GM21619 (cell line): ENCODE measurements around the gene DAPP1.

Experiments
- ATAC-seq: cut with Tn5 transposase; IDR thresholded peaks from one replicate; pipeline ENCODE4 v1.9.1; 2021; ENCODE audit not compliant: unreplicated experiment

The DAPP1 gene

DNA sequence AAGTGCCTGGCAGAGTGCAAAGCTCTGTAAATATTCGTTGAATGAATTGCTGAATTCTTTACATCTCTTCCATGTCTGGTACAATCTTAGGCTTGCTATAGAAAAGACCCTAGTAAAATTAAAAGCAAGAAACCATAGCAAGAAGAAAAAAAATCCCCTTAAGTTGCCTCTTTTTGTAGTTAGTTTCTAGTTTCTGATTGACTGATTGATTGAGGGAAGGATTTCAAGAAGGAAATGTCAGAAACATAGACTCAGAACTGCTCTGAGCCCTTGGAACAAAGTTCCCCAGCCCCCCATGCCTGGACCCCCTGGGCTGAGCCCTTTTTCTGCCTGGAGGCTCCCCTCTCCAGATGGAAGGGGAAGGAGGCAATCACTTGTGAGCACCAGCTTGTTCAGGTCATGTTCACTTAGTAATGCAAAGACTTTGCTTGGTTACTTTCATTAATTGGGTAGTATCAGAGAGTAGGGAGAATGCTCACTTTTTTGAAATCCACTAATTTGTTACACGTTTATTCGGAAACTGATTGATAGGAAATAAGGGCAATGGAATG, 35.6 kb downstream of the DAPP1 start:
- ATAC-seq, result no peak

DNA sequence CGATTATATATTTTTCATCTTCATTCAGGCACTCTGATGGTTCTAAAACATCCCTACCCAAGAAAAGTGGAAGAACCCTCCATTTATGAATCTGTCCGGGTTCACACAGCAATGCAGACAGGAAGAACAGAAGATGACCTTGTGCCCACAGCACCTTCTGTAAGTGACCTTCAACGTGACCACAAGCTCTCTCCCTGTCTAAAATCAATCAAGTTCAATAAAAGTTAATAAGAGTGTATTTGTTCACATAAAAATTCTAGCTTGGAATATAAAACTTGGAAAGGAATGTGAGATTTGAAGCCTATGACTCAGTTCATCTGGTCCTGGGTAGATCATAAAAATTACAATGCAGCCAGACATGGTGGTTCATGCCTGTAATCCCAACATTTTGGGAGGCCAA, 36.6 kb downstream of the DAPP1 start:
- ATAC-seq, result no peak

DNA sequence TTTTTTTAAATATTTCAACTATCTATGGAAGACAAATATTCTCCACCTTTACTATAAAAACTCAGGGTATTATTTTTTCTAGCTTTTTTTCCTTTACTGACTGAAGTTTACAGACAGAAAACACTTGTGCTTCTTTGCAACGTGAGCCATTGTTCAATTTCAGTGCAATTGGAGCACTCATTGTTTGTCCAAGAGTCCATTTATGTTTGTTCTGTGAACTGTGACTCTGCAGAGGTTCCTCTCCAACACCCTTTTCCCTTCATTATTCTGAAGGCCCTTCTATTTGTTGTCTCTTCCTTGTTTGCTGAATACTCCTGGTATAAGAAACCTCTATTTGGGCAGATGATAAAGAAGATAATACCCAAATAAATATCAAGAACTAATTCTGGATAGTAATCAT, 37.4 kb downstream of the DAPP1 start:
- no peak for ATAC-seq

DNA sequence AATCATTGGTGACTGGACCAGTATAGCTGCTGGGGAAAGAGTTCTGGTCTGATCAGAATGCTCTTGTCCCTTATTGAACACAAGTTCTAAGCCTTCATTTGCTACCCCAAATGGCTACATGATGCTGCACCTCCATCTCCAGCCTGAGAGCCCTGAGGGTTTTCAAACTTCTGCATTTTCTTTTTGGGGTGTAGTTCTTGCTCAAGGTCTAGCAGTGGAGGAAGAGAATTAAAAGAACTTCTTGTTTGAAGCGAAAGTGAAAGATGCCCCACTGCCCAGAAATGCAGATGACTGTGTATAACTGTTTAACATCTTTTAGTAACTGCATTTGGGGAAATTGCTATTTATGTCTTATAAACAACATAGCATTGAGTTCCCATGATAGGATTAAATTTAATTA, 39.1 kb downstream of the DAPP1 start:
- peak; percentile 33 for ATAC-seq

DNA sequence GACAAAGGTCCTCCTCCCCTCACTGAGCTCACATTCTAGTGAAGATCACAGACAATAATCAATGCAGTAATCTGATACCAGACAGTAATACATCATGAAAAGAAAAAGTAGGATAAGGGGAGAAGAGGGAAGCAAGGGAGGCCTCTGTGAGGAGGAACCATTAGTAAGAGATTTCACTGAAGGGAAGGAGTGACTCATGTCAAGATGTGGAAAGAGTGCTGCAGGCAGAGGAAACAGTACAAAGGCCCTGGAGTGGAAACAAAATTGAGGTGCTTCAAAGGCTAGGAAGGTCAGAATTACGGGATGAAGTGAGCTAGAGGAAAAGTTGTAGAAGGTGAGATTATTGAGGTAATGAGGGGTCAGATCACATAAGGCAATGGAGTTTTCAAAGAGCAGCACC, 39.5 kb downstream of the DAPP1 start:
- no peak for ATAC-seq

DNA sequence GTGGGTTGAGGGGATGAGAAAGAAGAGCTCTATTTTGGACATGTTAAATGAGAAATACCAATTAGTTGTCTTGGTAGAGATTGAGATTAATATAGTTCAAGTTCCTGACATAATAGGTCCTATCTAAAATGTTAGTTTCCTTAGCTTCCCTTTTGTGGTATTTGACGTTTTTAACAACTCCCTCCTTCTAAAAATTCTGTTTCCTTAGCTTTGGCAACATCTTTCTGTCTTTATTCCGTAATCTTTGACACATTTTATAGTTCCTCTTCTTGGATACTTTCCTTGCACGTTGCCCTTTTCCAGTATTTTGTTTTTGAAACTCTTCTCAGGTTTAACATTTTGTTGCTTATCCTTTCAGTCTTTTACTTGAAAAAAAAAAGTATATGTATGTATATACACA, 40.7 kb downstream of the DAPP1 start:
- no peak for ATAC-seq

DNA sequence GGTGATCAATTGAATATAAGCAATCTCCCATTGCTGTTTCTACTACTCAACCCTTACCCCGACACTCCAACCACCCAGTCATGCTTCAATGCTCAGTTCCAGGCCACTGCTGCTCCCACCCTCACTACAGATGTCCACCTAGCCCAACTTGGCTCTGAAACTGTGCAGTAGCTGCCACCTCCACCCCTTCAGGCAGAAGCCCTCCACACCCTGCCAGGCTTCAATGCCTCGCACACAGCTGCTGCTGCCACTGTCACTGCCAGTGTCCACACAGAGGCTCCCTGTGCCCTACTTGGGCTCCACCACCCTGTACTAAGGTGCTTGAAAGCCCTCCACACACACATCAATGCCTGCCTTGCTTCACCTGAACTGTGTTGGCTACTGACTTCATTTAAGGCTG, 43.0 kb downstream of the DAPP1 start:
- ATAC-seq, result no peak

DNA sequence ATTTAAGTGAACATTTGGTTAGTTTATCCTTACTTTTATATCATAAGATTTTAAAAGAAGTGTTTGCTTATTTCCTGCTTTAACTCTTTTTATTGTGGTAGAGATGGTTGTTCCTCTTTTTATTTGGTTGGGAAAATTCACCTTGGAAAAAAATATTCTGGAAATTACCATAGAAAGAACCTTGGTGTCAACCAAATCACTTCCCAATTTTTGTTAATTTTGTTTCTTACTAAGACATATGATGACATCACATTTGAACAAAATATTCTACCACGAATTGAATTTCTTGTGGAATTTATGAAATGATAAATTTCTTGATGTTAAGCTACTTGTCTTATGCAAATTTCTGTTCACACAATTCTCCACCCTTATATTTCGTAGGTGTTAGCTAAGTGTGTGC, 43.9 kb downstream of the DAPP1 start:
- ATAC-seq, result no peak

DNA sequence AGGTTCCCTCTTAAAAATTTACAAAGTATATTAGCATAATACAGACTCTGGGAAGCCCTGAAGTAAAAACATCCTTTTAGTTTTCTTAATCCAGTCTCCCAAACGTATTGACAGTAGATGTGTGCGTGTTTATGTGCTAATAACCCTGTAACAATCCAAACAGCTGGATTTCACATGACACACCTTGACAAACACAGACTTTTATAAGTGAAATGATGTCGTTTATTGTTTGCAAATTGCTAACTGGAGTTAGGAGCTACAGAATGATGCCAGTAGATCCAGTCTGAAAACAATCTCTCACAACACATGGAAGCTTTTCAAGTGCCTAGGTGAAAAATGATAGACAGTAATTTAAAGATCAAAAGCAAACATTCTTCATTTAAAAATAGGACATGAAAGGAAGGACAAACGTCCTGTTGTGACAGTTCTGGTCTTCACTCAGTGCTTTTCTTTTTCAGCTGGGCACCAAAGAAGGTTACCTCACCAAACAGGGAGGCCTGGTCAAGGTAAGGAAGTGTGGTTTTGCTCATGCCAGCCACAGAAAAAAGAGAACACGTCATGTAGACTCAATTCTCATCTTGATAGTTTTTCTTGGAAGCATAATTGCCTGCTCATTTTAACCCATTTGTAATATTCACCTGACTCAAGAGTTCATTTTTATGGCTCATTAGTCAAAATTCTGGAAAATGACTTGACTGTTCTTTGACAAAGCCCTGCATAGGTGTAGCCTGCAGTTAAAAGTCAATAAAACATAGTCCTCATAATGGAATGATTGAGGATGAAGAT, 44.7 kb downstream of the DAPP1 start:
- ATAC-seq, result peak; percentile 58

DNA sequence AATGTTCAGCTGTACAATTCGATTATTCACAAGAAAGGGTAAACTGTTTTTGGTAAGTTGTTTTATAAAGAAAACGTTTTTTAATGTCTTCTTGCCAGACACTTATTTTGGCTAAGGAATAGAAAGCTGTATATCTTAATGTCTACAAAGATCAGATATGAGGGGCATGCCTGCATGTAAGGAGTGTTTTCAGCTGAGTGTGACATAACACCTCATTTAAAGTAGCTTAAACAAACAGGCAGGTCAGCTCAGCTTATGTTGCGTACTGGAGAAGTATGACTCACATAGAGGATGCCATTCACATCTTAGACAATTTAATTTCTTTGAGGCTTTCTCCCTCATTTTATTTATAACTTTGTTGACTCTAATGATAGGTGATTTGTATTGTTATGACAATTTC, 47.2 kb downstream of the DAPP1 start:
- ATAC-seq, result no peak

DNA sequence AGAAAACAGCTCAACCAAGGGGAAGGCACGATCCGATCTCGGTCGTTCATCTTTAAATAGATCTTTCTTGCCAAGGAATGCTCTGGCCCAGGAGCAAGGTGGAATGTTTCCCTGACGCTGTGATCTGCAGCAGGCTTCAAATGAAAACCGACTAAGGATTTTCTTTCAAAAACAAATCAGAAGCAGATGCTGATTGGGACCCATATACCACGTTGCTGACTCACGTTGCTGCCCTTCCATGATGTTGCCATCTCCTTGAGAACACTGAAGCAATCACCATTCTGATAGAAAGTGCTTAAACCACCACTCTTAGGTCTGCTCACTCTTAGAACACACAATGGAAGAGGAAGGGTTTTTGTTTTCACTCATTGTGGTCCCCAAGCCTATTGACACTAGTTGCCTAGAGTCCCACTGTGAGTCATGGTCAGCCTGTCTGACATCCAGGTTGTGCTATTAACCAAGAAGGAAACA, 51.5 kb downstream of the DAPP1 start:
- ATAC-seq, result peak; percentile 74

DNA sequence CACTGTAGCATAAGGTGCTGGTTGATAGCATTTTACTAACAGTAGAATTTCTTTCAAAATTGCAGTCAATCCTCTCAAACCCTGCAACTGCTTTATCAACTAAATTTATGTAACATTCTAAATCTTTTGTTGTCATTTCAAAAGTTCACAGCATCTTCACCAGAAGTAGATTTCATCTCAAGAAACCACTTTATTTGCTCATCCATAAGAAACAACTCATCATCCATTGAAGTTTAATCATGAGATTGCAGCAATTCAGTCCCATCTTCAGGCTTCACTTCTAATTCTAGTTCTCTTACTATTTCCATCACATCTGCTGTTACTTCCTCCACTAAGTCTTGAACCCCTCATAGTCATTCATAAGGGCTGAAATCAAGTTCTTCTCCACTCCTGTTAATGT, 55.9 kb downstream of the DAPP1 start:
- ATAC-seq, result no peak

DNA sequence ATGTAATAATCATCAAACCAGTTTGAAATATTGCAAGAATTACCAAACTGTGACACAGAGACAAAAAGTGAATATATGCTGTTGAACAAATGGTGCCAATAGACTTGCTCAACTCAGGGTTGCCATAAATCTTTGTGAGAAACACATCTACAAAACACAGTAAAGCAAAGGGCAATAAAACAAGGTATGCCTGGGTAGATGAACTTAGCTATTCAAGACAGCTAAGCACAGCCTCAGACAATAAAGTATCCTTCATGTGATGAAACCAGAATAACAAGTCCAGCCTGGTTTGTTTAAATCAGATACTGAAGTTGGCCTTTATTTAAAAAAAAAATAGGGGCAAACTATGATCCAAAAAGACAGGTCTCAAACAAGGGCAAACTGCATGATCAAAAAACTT, 58.4 kb downstream of the DAPP1 start:
- no peak for ATAC-seq

DNA sequence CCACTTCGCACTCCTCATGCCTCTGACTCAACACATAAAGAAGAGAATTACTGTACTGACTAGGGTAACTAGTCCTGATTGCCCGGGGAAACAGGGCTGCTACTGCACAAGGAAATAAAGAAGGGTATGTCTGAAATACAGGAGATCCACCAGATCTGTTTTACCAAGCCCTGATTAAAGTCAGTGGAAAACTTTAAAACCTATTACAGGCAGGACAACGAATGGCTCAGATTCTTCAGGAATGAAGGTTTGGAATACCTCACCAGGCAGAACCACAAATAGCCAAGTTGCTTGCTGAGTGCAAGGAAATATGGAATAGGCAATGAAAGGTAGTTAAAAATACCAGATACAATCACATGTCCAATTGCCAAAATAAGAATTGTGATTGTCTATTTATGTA, 60.3 kb downstream of the DAPP1 start:
- no peak for ATAC-seq

DNA sequence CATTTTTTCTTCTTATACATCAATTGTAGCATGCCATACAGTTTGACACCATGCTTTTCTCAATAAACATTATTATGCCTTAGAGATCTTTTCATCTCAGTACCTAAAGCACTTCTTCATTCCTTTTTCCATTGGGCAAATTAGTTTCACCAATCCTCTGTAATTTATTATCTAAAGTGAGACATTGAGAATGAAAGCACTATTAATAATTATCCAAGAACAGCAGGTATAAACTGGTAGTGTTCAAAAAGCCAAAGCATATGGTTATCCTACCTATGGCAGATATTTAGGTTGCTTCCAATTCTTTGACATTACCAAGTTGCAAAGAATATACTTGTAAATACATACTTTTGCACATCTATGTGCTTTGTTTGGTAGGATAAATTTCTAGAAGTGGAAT, 62.0 kb downstream of the DAPP1 start:
- ATAC-seq, result peak; percentile 63

DNA sequence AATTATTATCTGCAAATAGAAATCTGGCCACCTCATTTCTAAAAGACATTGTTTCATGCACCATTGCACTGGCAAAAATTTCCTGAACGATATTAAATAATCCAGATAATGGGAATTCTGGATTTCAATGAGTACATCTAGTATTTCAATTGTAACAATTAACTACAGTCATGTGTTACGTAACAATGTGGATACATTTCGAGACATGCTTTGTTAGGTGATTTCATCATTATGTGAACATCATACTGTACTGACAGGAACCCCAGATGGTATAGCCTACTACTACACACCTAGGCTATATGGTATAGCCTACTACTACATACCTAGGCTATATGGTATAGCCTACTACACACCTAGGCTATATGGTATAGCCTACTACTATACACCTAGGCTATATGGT, 62.8 kb downstream of the DAPP1 start:
- no peak for ATAC-seq

DNA sequence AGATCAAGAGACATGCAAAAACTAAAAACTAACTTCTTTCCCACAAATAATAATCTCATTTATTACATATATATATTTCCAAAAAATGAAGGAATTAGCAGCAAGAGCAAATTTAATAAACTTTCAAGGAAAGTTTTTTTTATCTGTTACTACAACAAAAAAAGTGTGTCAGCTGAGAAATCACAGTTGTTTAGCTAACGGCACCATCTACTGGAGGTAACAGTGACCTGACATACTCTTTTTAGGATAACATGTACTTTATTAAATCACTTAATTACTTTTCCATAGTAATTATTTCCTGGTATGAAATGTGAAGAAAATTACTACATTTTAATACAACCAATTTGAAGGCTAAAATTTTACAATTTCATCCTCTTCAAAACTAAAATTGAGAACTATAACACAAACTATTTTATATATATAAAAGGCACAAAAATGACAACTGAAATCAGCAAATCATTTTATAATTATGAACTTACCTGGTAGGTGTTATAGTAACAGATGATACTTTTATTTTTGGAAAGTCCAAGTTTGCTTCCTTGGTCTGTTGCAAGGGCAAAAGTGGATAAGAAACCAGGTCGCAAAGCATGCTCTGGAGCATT, 68.5 kb downstream of the DAPP1 start:
- no peak for ATAC-seq

DNA sequence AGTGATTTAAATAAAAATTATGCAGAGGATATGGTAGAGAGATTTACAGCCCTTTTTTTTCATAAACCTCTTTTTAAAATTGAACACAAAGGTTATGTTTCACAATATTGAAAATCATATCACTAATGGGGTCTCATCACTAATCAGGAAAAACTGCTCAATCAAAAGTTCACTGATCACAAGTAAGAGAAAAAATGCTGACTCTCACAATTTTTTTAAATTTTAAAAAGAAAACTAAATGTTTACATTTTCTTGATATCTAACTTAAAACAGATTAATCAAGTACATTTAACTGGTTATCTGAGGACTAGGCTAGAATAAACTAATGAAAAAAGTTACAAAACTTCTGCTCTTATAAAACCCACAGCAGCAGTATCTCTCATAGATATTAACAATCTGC, 69.1 kb downstream of the DAPP1 start:
- ATAC-seq, result no peak

DNA sequence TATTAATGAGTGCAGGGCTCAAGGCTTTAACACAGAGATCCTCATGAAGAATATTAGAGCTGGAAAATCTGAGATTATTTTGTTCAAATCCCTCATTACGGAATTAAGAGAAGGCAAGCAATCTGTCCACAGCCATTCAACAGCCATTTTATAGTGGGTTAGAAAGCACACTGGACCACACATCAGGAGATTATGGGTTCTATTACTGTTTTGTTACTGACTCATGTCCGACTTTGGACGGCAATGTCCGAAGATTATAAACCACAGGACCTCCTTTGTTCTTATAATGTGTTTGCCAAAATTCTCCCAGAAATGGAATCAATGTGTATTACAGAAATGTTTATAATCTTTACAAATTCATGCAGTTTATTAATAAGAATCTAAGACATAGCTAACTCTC, 69.5 kb downstream of the DAPP1 start:
- no peak for ATAC-seq

DNA sequence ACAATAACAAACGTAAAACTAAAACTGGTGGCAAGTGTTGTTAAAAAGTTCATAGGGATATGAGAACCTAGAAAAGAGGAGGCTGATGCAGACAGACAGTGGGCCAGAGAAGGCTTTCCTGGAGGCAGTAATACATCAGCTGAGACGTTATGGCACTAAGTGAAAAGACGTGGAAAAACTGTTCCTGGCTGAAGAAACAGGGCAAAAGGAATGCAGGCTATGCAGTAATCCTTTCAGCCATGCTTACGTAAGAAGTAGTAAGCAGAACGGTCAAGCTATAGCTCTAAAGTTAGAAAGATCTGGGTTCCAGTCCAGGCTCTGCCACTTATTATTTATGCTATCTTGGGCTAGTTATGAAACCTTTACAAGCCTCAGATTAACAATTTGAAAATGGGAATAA, 71.2 kb downstream of the DAPP1 start:
- ATAC-seq, result no peak

DNA sequence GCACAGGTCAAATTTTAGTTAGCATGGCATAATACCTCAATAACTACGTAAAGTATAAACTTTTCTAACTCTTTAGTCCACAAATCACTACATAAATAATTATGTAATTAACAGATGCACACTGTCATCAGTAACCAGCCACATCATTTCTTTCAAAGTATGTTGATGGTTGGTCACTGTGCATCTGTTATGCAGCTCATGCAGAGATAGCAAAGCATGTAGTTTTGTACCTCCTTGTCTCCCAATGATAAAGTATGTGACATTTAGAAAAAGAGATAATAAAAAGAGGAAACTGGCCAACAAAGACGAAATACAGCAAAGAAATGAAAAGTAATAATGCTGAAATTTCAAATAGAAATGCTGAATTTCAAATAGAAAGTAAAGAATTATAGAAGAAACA, 74.7 kb downstream of the DAPP1 start:
- no peak for ATAC-seq

DNA sequence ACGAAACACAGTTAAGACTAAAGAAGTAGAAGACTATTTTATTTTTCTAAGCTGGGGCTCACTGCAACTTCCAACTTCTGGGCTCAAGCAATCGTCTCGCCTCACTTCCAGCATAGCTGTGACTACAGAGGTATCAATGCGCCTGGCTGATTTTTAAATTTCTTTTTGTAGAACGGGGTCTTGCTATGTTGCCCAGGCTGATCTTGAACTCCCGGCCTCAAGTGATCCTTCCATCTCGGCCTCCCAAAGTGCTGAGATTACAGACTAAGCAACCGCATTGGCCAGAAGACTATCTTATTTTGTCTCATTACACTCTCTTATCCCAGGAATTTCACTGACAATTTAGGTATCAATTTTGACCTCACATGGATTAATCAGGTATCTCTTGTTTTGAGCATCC, 76.4 kb downstream of the DAPP1 start:
- ATAC-seq, result no peak

DNA sequence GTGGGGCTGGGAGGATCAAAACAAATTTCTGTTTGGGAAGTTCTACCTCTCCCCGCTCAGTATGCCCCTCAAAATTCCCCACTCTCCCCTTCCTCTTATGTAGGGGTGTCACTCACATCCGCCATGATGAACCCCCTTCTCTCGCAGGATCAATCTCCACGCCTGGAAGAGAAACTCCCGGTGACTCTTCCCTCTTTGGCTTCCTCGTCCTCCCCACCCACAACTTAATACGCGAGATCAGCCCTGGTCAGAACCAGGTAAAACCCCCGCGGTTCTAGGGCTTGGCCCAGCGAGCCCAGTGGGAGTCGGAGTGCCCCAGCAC, 77.2 kb downstream of the DAPP1 start:
- no peak for ATAC-seq
